ENCODE measurements around the gene RFX3. TPM values are rescaled to one million over a fixed set of nuclear protein-coding genes. Genes with fewer than 3 reads are reported as not detected.

Gene RFX3
- total RNA-seq, 1 donor from 2014 or later, result 11.8 TPM

- Histone ChIP-seq H3K27me3 (no peaks in the 10 kb centered on the region), H3K9me3 (no peaks in the 10 kb centered on the region), H3K36me3 (no peaks in the 10 kb centered on the region), H3K4me1 (no peaks in the 10 kb centered on the region), H3K4me3 (no peak overlapping the region), H3K27ac (no peak overlapping the region)
- no peak for DNase-seq (ENCODE audit: extremely low spot score in 2 of 2)
- TF ChIP-seq POLR2A (IDR thresholded peaks at IDR 0.05), result no peak
- no peak for TF ChIP-seq POLR2AphosphoS5 (IDR thresholded peaks at IDR 0.05; ENCODE audit: insufficient read depth in 1 of 2, low read depth in 1 of 2)
- TF ChIP-seq CTCF (IDR thresholded peaks at IDR 0.05), result no peak
- intact Hi-C loops (cut with DNase I), result no loop called here
Observed at GRCh38 chr9:3549225-3549624, 23.4 kb upstream of the RFX3 start.

- TF ChIP-seq POLR2AphosphoS5 (IDR thresholded peaks at IDR 0.05; ENCODE audit: insufficient read depth in 1 of 2, low read depth in 1 of 2), result no peak
- TF ChIP-seq POLR2A (IDR thresholded peaks at IDR 0.05), result no peak
- TF ChIP-seq CTCF (IDR thresholded peaks at IDR 0.05), result no peak
- no peaks in the 10 kb centered on the region for H3K4me1 ChIP-seq
- H3K4me3 ChIP-seq, result no peak overlapping the region
- no peaks in the 10 kb centered on the region for H3K36me3 ChIP-seq
- no peak overlapping the region for H3K27ac ChIP-seq
- H3K9me3 ChIP-seq, result no peaks in the 10 kb centered on the region
- H3K27me3 ChIP-seq, result no peaks in the 10 kb centered on the region
- intact Hi-C loops (cut with DNase I), result no loop called here
- DNase-seq (ENCODE audit: extremely low spot score in 2 of 2), result no peak
Observed at GRCh38 chr9:3548648-3549047, 22.8 kb upstream of the RFX3 start.

- Histone ChIP-seq H3K9me3 (no peaks in the 10 kb centered on the region), H3K36me3 (no peaks in the 10 kb centered on the region), H3K4me1 (no peaks in the 10 kb centered on the region), H3K27me3 (no peaks in the 10 kb centered on the region), H3K4me3 (no peak overlapping the region), H3K27ac (no peak overlapping the region)
- intact Hi-C loops (cut with DNase I), result no loop called here
- no peak for DNase-seq (ENCODE audit: extremely low spot score in 2 of 2)
- TF ChIP-seq POLR2A (IDR thresholded peaks at IDR 0.05), result no peak
- no peak for TF ChIP-seq CTCF (IDR thresholded peaks at IDR 0.05)
- no peak for TF ChIP-seq POLR2AphosphoS5 (IDR thresholded peaks at IDR 0.05; ENCODE audit: insufficient read depth in 1 of 2, low read depth in 1 of 2)
Observed at GRCh38 chr9:3541206-3541605, 15.4 kb upstream of the RFX3 start.

- intact Hi-C loops (cut with DNase I), result no loop called here
- no peak for TF ChIP-seq POLR2A (IDR thresholded peaks at IDR 0.05)
- no peak for TF ChIP-seq POLR2AphosphoS5 (IDR thresholded peaks at IDR 0.05; ENCODE audit: insufficient read depth in 1 of 2, low read depth in 1 of 2)
- no peak for TF ChIP-seq CTCF (IDR thresholded peaks at IDR 0.05)
- H3K4me1 ChIP-seq, result no peaks in the 10 kb centered on the region
Observed at GRCh38 chr9:3534614-3535404, 9.0 kb upstream of the RFX3 start.

GRCh38 chr9:3532158-3532557, 6.4 kb upstream of the RFX3 start:
- H3K27ac ChIP-seq, result no peak overlapping the region
- H3K36me3 ChIP-seq, result no peaks in the 10 kb centered on the region
- no peak overlapping the region for H3K4me3 ChIP-seq
- intact Hi-C loops (cut with DNase I), result no loop called here
- no peak for TF ChIP-seq POLR2A (IDR thresholded peaks at IDR 0.05)
- TF ChIP-seq POLR2AphosphoS5 (IDR thresholded peaks at IDR 0.05; ENCODE audit: insufficient read depth in 1 of 2, low read depth in 1 of 2), result no peak
- no peak for TF ChIP-seq CTCF (IDR thresholded peaks at IDR 0.05)
- H3K9me3 ChIP-seq, result no peaks in the 10 kb centered on the region
- H3K27me3 ChIP-seq, result no peaks in the 10 kb centered on the region
- H3K4me1 ChIP-seq, result peaks cover 15% of the 10 kb centered on the region
- no peak for DNase-seq (ENCODE audit: extremely low spot score in 2 of 2)

More at GRCh38 chr9:3534614-3535404, 9.0 kb upstream of the RFX3 start:
- Histone ChIP-seq H3K27me3 (no peaks in the 10 kb centered on the region), H3K4me3 (no peak overlapping the region), H3K36me3 (no peaks in the 10 kb centered on the region), H3K9me3 (no peaks in the 10 kb centered on the region), H3K27ac (no peak overlapping the region)
- no peak for DNase-seq (ENCODE audit: extremely low spot score in 2 of 2)
